Measurements from ENCODE around the gene PTPN11.

GRCh38 chr12:112557951-112558630, 139.3 kb downstream of the PTPN11 start:
- no peak for TF ChIP-seq CTCF (IDR thresholded peaks at IDR 0.05 in 2 of 3, conservative IDR thresholded peaks at IDR 0.05 in 1 of 3; ENCODE audit: borderline replicate concordance in 1 of 3, insufficient read depth in 1 of 3, low read depth in 2 of 3, low read length in 2 of 3)
- no peak for TF ChIP-seq POLR2A (IDR thresholded peaks at IDR 0.05; ENCODE audit: borderline replicate concordance, extremely low read depth, insufficient read depth, insufficient read length)
- no peak for TF ChIP-seq POLR2AphosphoS5 (IDR thresholded peaks at IDR 0.05; ENCODE audit: low read depth, low read length)
- no peak for TF ChIP-seq RAD21 (IDR thresholded peaks at IDR 0.05; ENCODE audit: low read depth)
- TF ChIP-seq SRF (IDR thresholded peaks at IDR 0.05; ENCODE audit: low read depth), result no peak
- no peak for TF ChIP-seq ZBTB33 (IDR thresholded peaks at IDR 0.05; ENCODE audit: extremely low read depth, insufficient replicate concordance, low read length)

All from HCT116 (cell line).